ENCODE measurements around the gene C2. TPM values are rescaled to one million over a fixed set of nuclear protein-coding genes. Genes with fewer than 3 reads are reported as not detected.

Gene C2
- polyA plus RNA-seq, 4 donors = 7.4 to 58.7 (median 21.3) TPM

Other genes with a start within 250 kb of the C2 start
- 1 to 10 TPM; 2.6 to 3.8 (median 3.1) TPM for gene LY6G5C, start 246.7 kb upstream of the C2 start, polyA plus RNA-seq
- 10 to 100 TPM; 34.6 to 63.8 (median 50.3) TPM for gene ABHD16A, start 224.4 kb upstream of the C2 start, polyA plus RNA-seq
- gene LY6G6F, start 220.9 kb upstream of the C2 start, polyA plus RNA-seq = under 1 TPM in 1 of 4 donors, not detected in 3; 0.12 TPM
- under 1 TPM in 1 of 4 donors, not detected in 3; 0.22 TPM for gene LY6G6D, start 212.4 kb upstream of the C2 start, polyA plus RNA-seq
- gene LY6G6C, start 206.0 kb upstream of the C2 start, polyA plus RNA-seq = under 1 TPM in 1 of 4 donors, not detected in 3; 0.18 TPM
- under 1 TPM in 2 of 4 donors, not detected in 2; 0.13 to 0.59 TPM for gene MPIG6B, start 204.3 kb upstream of the C2 start, polyA plus RNA-seq
- gene DDAH2, start 198.4 kb upstream of the C2 start, polyA plus RNA-seq = 10 to 100 TPM; 64.4 to 89.7 (median 76.1) TPM
- gene CLIC1, start 191.2 kb upstream of the C2 start, polyA plus RNA-seq = 100 to 1,000 TPM; 400 to 576 (median 535) TPM
- 10 to 100 TPM in 2 of 4 donors, 1 to 10 TPM in 2; 1.6 to 53.1 (median 9.2) TPM for gene MSH5, start 187.7 kb upstream of the C2 start, polyA plus RNA-seq
- gene SAPCD1, start 165.1 kb upstream of the C2 start, polyA plus RNA-seq = 10 to 100 TPM in 1 of 4 donors, 1 to 10 TPM in 3; 1.4 to 15.5 (median 4.6) TPM
- gene VWA7, start 150.4 kb upstream of the C2 start, polyA plus RNA-seq = 10 to 100 TPM in 1 of 4 donors, 1 to 10 TPM in 3; 2.9 to 11.9 (median 6.4) TPM
- gene VARS1, start 132.0 kb upstream of the C2 start, polyA plus RNA-seq = 10 to 100 TPM; 19.9 to 42.4 (median 24.2) TPM
- gene LSM2, start 120.8 kb upstream of the C2 start, polyA plus RNA-seq = 10 to 100 TPM; 27.3 to 90.2 (median 39.3) TPM
- gene HSPA1L, start 112.4 kb upstream of the C2 start, polyA plus RNA-seq = 1 to 10 TPM in 2 of 4 donors, under 1 TPM in 2; 0.27 to 2.6 (median 1.1) TPM
- gene HSPA1A, start 112.2 kb upstream of the C2 start, polyA plus RNA-seq = 10 to 100 TPM in 3 of 4 donors, 1 to 10 TPM in 1; 9.7 to 49.6 (median 25.7) TPM
- gene HSPA1B, start 100.0 kb upstream of the C2 start, polyA plus RNA-seq = 100 to 1,000 TPM in 1 of 4 donors, 10 to 100 TPM in 3; 16.5 to 130 (median 35.0) TPM
- 100 to 1,000 TPM in 1 of 4 donors, 10 to 100 TPM in 3; 24.8 to 466 (median 37.4) TPM for gene NEU1, start 64.9 kb upstream of the C2 start, polyA plus RNA-seq
- gene SLC44A4, start 48.7 kb upstream of the C2 start, polyA plus RNA-seq = 100 to 1,000 TPM in 3 of 4 donors, 10 to 100 TPM in 1; 82.3 to 215 (median 130) TPM
- gene EHMT2, start 30.0 kb upstream of the C2 start, polyA plus RNA-seq = 10 to 100 TPM; 27.8 to 50.3 (median 37.4) TPM
- gene ZBTB12, start 25.6 kb upstream of the C2 start, polyA plus RNA-seq = 10 to 100 TPM in 1 of 4 donors, 1 to 10 TPM in 3; 1.6 to 12.5 (median 5.2) TPM
- gene CFB, start 18.4 kb downstream of the C2 start, polyA plus RNA-seq = 100 to 1,000 TPM in 1 of 4 donors, 10 to 100 TPM in 3; 38.7 to 141 (median 80.6) TPM
- gene NELFE, start 31.3 kb downstream of the C2 start, polyA plus RNA-seq = 10 to 100 TPM; 55.6 to 77.1 (median 59.1) TPM
- gene SKIC2, start 31.5 kb downstream of the C2 start, polyA plus RNA-seq = 100 to 1,000 TPM in 2 of 4 donors, 10 to 100 TPM in 2; 51.4 to 171 (median 85.7) TPM
- 10 to 100 TPM; 14.1 to 16.8 (median 16.0) TPM for gene DXO, start 44.4 kb downstream of the C2 start, polyA plus RNA-seq
- 10 to 100 TPM in 3 of 4 donors, 1 to 10 TPM in 1; 4.0 to 64.7 (median 26.1) TPM for gene C4A, start 54.3 kb downstream of the C2 start, polyA plus RNA-seq
- gene C4B, start 87.1 kb downstream of the C2 start, polyA plus RNA-seq = 10 to 100 TPM in 3 of 4 donors, 1 to 10 TPM in 1; 9.6 to 87.6 (median 26.6) TPM
- 1 to 10 TPM in 2 of 4 donors, under 1 TPM in 2; 0.18 to 3.4 (median 0.98) TPM for gene CYP21A2, start 110.7 kb downstream of the C2 start, polyA plus RNA-seq
- gene TNXB, start 181.6 kb downstream of the C2 start, polyA plus RNA-seq = 10 to 100 TPM in 1 of 4 donors, 1 to 10 TPM in 3; 1.8 to 38.7 (median 4.5) TPM
- gene ATF6B, start 200.5 kb downstream of the C2 start, polyA plus RNA-seq = 10 to 100 TPM; 15.4 to 89.5 (median 45.8) TPM
- 1 to 10 TPM; 4.6 to 9.7 (median 7.5) TPM for gene FKBPL, start 202.6 kb downstream of the C2 start, polyA plus RNA-seq
- gene PRRT1, start 224.2 kb downstream of the C2 start, polyA plus RNA-seq = 1 to 10 TPM in 3 of 4 donors, not detected in 1; 1.4 to 4.7 (median 4.6) TPM
- 10 to 100 TPM in 2 of 4 donors, 1 to 10 TPM in 2; 3.1 to 26.5 (median 10.3) TPM for gene PPT2, start 226.4 kb downstream of the C2 start, polyA plus RNA-seq
- gene EGFL8, start 236.9 kb downstream of the C2 start, polyA plus RNA-seq = 10 to 100 TPM in 3 of 4 donors, 1 to 10 TPM in 1; 7.8 to 21.9 (median 12.8) TPM
- 100 to 1,000 TPM in 1 of 4 donors, 10 to 100 TPM in 3; 41.9 to 112 (median 63.2) TPM for gene AGPAT1, start 248.4 kb downstream of the C2 start, polyA plus RNA-seq